PC-3 (cell line): Measurements from ENCODE around the gene KMT5C. TPM values are rescaled to one million over a fixed set of nuclear protein-coding genes. Genes with fewer than 3 reads are reported as not detected.

ENCODE experiments used
- ATAC-seq: fragments of 200-7000 bp; cut with Tn5 transposase; 2 replicates; pipeline ENCODE4 v1.9.1; 2020; ENCODE audit warnings: mild to moderate bottlenecking, moderate library complexity
- BruUV-seq: library from RNA; stranded (reverse); fragments of 400-500 nt; replicated peaks from 2 replicates; lab custom pipeline; 2021; lab: Mats Ljungman, UMichigan
- CTCF ChIA-PET: fragments of 300-600 bp; sonication (Branson Sonifier 250); formaldehyde crosslinking; loops from one replicate; lab custom pipeline; 2022; ENCODE audit warnings: antibody characterized with exemption; lab: Charles Lee
- POLR2A ChIA-PET: fragments of 300-600 bp; sonication (Branson Sonifier 250); formaldehyde crosslinking; loops from one replicate; lab custom pipeline; 2022; ENCODE audit warnings: antibody characterized with exemption; ENCODE audit not compliant: unreplicated experiment; lab: Charles Lee
- DNase-seq: peaks from one replicate; pipeline ENCODE4 v3.0.0-alpha.2; 2015
- H2AFZ ChIP-seq: fragments of 300-600 bp; sonication (generic); 2 replicates; pipeline ENCODE4 v1.6.0; 2016; ENCODE audit warnings: antibody characterized with exemption, low read length
- H3F3A ChIP-seq: fragments of 300-600 bp; sonication (generic); one replicate; pipeline ENCODE4 v1.6.0; 2017; ENCODE audit warnings: antibody characterized with exemption, low read length, control low read depth, mild to moderate bottlenecking; ENCODE audit not compliant: unreplicated experiment
- H3K27ac ChIP-seq: fragments of 300-600 bp; sonication (generic); 2 replicates; pipeline ENCODE4 v1.5.1; 2016; ENCODE audit warnings: mild to moderate bottlenecking, low read length
- H3K27me3 ChIP-seq: fragments of 300-600 bp; sonication (generic); 2 replicates; pipeline ENCODE4 v1.6.1; 2016; ENCODE audit warnings: low read length, mixed read lengths
- H3K36me3 ChIP-seq: fragments of 300-600 bp; sonication (generic); 2 replicates; pipeline ENCODE4 v1.6.1; 2016; ENCODE audit warnings: low read depth, mixed run types, low read length, mixed read lengths
- H3K4me1 ChIP-seq: fragments of 300-600 bp; sonication (generic); 2 replicates; pipeline ENCODE4 v1.5.1; 2016; ENCODE audit warnings: low read length; ENCODE audit not compliant: insufficient read depth
- H3K4me2 ChIP-seq: fragments of 300-600 bp; sonication (generic); 2 replicates; pipeline ENCODE4 v1.6.0; 2016; ENCODE audit warnings: low read length
- H3K4me3 ChIP-seq: fragments of 300-600 bp; sonication (generic); 2 replicates; pipeline ENCODE4 v1.5.1; 2016; ENCODE audit warnings: mild to moderate bottlenecking, low read length, mixed read lengths
- H3K79me2 ChIP-seq: fragments of 300-600 bp; sonication (generic); 2 replicates; pipeline ENCODE4 v1.6.1; 2017; ENCODE audit warnings: low read length, mixed read lengths
- H3K9ac ChIP-seq: fragments of 300-600 bp; sonication (generic); 2 replicates; pipeline ENCODE4 v1.6.0; 2016; ENCODE audit warnings: mild to moderate bottlenecking, low read length
- H3K9me2 ChIP-seq: fragments of 300-600 bp; sonication (generic); replicated peaks from 2 replicates; pipeline ENCODE4 v1.6.1; 2016; ENCODE audit warnings: mixed run types, low read length, mixed read lengths
- H3K9me3 ChIP-seq: fragments of 300-600 bp; sonication (generic); 2 replicates; pipeline ENCODE4 v1.6.1; 2016; ENCODE audit warnings: low read length, mixed read lengths
- H4K20me1 ChIP-seq: fragments of 300-600 bp; sonication (generic); 2 replicates; pipeline ENCODE4 v1.6.1; 2016; ENCODE audit warnings: low read length, mixed read lengths
- CTCF ChIP-seq: fragments of 300-600 bp; sonication (generic); conservative IDR thresholded peaks from 2 replicates; pipeline ENCODE4 v1.5.1; 2017; ENCODE audit warnings: antibody characterized with exemption, low read depth, mild to moderate bottlenecking, low read length
- EZH2 ChIP-seq: fragments of 300-600 bp; sonication (generic); IDR thresholded peaks from one replicate; pipeline ENCODE4 v1.6.1; 2017; ENCODE audit warnings: antibody characterized with exemption, mild to moderate bottlenecking, low read length; ENCODE audit not compliant: unreplicated experiment
- EZH2phosphoT487 ChIP-seq: fragments of 300-600 bp; sonication (generic); IDR thresholded peaks from 2 replicates; pipeline ENCODE4 v1.6.1; 2018; ENCODE audit warnings: mild to moderate bottlenecking, antibody characterized with exemption, low read length, borderline replicate concordance
- intact Hi-C: fragments of 100-400 bp; cut with micrococcal nuclease; formaldehyde crosslinking; loops from 2 replicates; pipeline ENCODE4 v1.9.0; 2023
- total RNA-seq: library from RNA; depleted of rRNA; stranded (reverse); fragments of >200 nt; gene quantifications from 2 replicates; pipeline ENCODE4 v1.2.3, GENCODE V29; 2014

Gene KMT5C
- total RNA-seq, 1 experiment from 2014 or later: 21.9 TPM

- TF ChIP-seq EZH2phosphoT487 (no peak), CTCF (no peak), EZH2 (no peak)
- H4K20me1 ChIP-seq: no peaks in the 10 kb centered on the region
- BruUV-seq: no TSS peak
- peaks cover 17% of the 10 kb centered on the region for H3K27me3 ChIP-seq
- no peak overlapping the region for H2AFZ ChIP-seq
- H3K36me3 ChIP-seq: no peaks in the 10 kb centered on the region; the same call in 1 of the 2 replicates
- H3K9me2 ChIP-seq: no peaks in the 10 kb centered on the region
- H3K79me2 ChIP-seq: no peaks in the 10 kb centered on the region
- no peak overlapping the region for H3K9ac ChIP-seq
- H3K4me2 ChIP-seq: peak overlapping the region; percentile 91
- H3K4me1 ChIP-seq: peaks cover 45% of the 10 kb centered on the region
- peak; percentile 41 for ATAC-seq
- CTCF ChIA-PET: no interaction called here
- peak; percentile 89 for DNase-seq
- H3K27ac ChIP-seq: peak overlapping the region; percentile 49
- POLR2A ChIA-PET: interaction anchor here (0.6 kb wide), 1 partner anchor 13 kb away, joined by 4 read pairs; the partner anchor contains the start of gene KMT5C
- H3K4me3 ChIP-seq: no peak overlapping the region
- intact Hi-C loops: no loop called here
- H3F3A ChIP-seq: no peaks in the 10 kb centered on the region
- no peaks in the 10 kb centered on the region for H3K9me3 ChIP-seq
These were observed 12.4 kb downstream of the KMT5C start for GRCh38 chr19:55352040-55352439.

- Histone ChIP-seq H4K20me1 (no peaks in the 10 kb centered on the region), H2AFZ (no peak overlapping the region), H3K9ac (no peak overlapping the region), H3K27ac (peak overlapping the region; percentile 16; the same call in 1 of the 2 replicates), H3K4me1 (peaks cover 45% of the 10 kb centered on the region), H3K9me2 (no peaks in the 10 kb centered on the region), H3K79me2 (no peaks in the 10 kb centered on the region), H3K9me3 (no peaks in the 10 kb centered on the region), H3K4me3 (peak overlapping the region; percentile 68; the same call in 1 of the 2 replicates), H3K36me3 (no peaks in the 10 kb centered on the region), H3F3A (no peaks in the 10 kb centered on the region), H3K27me3 (peaks cover 17% of the 10 kb centered on the region), H3K4me2 (peak overlapping the region; percentile 91)
- BruUV-seq: no TSS peak
- ATAC-seq: no peak
- ChIA-PET CTCF (no interaction called here), POLR2A (interaction anchor here (0.6 kb wide), 1 partner anchor 93 kb away, joined by 7 read pairs; no protein-coding TSS in a partner anchor)
- TF ChIP-seq EZH2phosphoT487: no peak
- no peak for TF ChIP-seq EZH2
- TF ChIP-seq CTCF: no peak
- DNase-seq: no peak
- intact Hi-C loops: no loop called here
These were observed 13.0 kb downstream of the KMT5C start for GRCh38 chr19:55352549-55353145.

GRCh38 chr19:55353356-55353802, 13.7 kb downstream of the KMT5C start:
- Histone ChIP-seq H3K9me2 (no peaks in the 10 kb centered on the region), H3K27me3 (peaks cover 17% of the 10 kb centered on the region), H3K79me2 (no peaks in the 10 kb centered on the region), H3K9me3 (no peaks in the 10 kb centered on the region), H3K4me3 (peak overlapping the region; percentile 68), H2AFZ (peak overlapping the region; percentile 70), H3K9ac (peak overlapping the region; percentile 48), H3K27ac (no peak overlapping the region), H4K20me1 (no peaks in the 10 kb centered on the region), H3K4me1 (peaks cover 45% of the 10 kb centered on the region), H3F3A (no peaks in the 10 kb centered on the region), H3K36me3 (no peaks in the 10 kb centered on the region), H3K4me2 (peak overlapping the region; percentile 91)
- TF ChIP-seq EZH2phosphoT487 (no peak), EZH2 (no peak), CTCF (no peak)
- ChIA-PET POLR2A (interaction anchor here (0.6 kb wide), 1 partner anchor 94 kb away, joined by 7 read pairs; no protein-coding TSS in a partner anchor), CTCF (no interaction called here)
- intact Hi-C loops: no loop called here
- peak; percentile 39 for DNase-seq
- 0 out of 2 replicates have a peak, but pooled peaks have one; percentile 0 for ATAC-seq
- TSS peak; percentile 87 for BruUV-seq
